Epithelial cell of prostate (primary cell): ENCODE results near the gene CBARP.

Experiments
- DNase-seq: peaks from one replicate; pipeline ENCODE4 v3.0.0-alpha.2; 2011; ENCODE audit warnings: low read depth, low spot score
- H3K27ac ChIP-seq: fragments of 450-650 bp; 2 replicates; pipeline ENCODE4 v1.5.1; 2017; ENCODE audit warnings: mild to moderate bottlenecking

CBARP gene, protein sequence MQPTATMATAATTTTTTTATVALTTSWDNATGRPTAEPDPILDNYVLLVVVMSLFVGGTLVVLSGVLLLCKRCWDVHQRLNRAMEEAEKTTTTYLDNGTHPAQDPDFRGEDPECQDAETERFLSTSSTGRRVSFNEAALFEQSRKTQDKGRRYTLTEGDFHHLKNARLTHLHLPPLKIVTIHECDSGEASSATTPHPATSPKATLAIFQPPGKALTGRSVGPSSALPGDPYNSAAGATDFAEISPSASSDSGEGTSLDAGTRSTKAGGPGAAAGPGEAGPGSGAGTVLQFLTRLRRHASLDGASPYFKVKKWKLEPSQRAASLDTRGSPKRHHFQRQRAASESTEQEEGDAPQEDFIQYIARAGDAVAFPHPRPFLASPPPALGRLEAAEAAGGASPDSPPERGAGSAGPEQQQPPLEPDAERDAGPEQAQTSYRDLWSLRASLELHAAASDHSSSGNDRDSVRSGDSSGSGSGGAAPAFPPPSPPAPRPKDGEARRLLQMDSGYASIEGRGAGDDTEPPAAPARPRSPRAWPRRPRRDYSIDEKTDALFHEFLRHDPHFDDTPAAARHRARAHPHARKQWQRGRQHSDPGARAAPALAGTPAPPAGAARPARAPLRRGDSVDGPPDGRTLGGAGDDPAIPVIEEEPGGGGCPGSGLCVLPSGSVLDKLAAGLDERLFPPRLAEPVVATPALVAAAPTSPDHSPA

DNA sequence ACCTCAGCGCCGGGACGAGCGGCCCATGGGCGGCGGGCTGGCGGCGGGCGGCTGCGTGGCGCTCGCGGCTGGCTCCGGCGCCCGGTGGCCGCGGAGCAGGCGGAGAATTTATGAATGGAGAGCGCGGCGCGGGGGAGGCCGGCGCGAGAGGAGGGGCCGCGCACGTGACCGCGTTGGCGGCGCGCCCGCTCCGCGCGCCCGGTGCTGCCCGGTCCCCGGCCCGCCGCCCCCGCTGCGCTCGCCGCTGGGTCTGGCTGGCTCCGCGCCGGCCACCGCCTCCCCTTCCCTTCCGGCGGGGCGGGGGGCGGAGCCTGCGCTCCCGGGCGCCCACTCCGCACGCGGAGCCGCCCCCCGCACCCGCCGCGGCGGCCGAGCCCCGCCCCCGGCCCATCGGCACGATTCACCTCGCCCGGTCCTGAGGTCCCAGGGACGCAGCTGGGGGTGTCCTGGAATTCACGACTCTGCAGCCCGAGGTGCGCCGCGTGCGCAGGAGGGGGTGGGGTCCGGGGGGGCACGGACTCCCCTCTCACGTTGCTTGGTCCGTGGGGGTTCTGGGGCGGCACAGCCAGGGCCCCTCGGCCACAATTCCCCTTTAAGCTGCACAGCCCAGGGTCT, at the start of gene CBARP:
Gene CBARP, minus strand, starts transcription at position 252 of the 615 bp plus-strand sequence. CDS start 1,905 bp downstream, outside the sequence.
- DNase-seq, result no peak
- peak within 1 kb of the TSS; percentile 22 for H3K27ac ChIP-seq

DNA sequence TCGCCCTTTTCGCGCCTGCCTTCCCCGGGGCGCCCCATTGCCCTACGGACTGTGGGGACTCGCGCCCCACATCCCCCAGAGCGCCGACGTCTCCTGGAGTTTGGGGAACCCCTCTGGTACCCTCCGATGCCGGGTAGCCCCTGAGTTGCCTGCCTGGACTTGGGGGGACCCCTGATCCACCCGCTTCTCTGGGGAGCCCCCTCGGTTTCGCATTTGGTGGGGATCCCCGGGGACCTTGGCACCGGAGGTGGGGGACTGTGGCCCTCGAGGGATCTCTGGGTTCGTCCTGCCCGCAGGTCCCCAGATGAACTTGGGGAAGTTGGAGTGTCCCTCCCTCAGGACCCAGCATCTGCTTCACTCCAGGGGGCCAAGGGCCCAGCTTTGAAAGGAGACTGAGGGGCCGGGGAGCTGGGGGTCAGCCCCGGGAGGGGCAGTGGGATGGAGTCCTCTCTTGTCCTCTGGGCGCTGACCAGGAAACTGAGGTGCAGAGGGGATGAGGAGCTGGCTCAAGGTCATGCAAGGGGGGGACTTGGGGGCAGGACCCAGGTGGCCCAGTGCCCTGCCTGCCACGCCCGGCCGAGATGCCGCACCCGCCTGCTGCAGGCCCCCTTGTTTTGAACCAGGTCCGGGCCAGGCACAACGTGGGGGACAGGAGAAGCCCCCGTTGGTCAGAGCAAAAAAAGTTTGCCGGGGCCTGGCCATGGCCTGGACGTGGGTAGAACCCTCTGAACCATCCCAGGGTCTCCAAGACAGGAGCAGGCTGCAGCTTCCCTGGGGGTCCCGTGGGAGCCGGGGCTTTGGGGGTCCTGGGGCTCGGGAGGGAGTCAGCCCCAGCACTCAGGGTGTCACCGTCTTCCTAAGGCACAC, 48.9 kb upstream of the CBARP start:
- H3K27ac ChIP-seq, result no peak overlapping the region
- no peak for DNase-seq

DNA sequence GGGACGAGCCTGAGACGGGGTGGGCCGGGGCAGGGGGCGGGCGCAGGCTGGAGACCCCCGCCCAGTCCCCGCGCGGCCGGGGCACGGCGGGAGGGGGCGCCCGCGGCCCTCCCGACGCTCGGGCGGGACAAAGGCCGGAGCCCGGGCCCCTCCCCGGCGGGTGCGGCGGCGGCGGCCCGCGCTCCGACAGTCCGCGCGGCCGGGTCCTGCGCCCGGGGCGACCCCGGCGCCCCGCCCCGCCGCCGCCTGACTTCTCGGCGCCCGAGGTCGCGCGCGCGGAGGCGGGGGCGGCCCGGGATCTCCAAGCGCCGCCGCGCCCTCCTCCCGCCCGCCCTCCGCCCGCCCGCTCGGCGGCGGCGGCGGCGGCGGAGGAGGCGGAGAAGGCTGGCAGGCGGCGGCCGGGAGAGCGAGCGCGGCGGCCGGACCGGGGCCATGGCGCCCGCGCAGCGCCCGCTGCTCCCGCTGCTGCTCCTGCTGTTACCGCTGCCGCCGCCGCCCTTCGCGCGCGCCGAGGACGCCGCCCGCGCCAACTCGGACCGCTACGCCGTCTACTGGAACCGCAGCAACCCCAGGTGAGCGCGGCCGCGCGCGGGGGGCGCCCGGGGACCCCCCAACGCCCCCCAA, 48.0 kb upstream of the CBARP start, which contains the start of gene EFNA2:
Gene EFNA2, plus strand, starts transcription at position 137 of the 624 bp plus-strand sequence. Its CDS starts 296 bp downstream, at position 433.
- no peak for DNase-seq
- no peak within 1 kb of the TSS for H3K27ac ChIP-seq

DNA sequence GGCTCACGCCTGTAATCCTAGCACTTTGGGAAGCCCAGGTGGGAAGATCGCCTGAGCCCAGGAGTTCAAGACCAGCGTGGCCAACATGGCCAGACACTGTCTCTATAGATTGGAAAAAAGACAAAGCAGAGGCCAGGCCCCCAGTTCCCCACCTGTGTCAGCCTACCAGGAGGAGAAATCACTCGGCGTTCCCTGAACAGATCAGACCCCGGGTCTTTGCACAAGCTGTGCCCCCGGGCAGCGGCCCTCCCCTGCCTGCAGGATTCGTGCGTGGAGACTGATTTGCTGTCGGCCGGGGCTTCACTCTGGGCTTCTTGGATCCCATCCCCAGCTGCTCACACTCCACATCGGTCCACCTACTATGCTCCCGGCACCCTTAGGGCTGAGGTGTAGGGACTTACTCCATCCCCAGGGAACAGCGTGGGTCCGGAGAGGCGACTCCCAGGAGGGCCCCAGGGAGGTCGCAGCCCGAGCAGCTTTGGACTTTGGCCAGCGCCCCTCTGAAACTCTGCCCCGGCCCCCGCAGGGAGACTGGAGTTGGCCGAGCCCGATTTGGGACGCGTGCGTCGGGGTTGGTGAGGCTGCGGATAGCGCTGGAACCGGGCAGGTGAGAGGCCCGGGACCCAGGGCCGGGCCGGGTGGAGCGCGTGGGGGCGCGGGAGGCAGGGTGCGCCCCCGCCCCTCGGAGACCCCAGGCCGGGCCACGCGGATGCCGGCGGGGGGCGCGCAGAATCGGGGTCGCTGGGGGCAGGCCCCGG, 47.4 kb upstream of the CBARP start:
- H3K27ac ChIP-seq, result no peak overlapping the region
- DNase-seq, result no peak

DNA sequence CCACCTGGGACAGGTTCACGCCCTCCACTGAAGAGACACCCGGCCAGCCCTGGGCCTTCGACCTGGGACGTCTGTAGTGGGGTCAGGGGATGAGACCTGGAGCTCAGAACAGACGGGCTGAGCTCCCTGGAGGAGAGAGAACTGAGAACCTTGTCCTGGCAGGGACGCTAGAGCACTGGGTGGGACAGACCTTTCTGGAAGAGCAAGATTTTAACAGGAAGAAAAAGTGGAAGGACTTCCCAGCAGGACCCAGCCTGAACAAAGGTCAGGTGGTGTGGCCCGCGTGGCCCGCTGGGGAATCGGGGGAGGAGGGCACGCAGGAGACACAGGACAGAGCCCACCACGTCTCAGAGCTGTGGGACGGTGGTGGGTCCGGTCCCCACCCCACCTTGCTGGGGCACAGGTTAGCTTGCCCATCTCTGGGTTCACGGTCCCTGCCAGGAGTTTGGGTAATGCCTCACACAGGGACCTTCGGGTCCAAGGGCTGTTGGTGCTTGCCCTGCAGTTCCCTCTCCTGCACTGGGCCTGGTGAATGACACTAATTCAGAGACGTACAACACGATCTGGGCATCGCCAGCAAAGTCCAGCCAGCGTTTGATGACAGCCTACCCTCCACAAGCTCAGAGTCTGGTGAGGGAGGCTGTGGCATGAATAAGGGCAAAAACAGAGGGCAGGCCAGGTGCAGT, 46.6 kb upstream of the CBARP start:
- H3K27ac ChIP-seq, result no peak overlapping the region
- no peak for DNase-seq

DNA sequence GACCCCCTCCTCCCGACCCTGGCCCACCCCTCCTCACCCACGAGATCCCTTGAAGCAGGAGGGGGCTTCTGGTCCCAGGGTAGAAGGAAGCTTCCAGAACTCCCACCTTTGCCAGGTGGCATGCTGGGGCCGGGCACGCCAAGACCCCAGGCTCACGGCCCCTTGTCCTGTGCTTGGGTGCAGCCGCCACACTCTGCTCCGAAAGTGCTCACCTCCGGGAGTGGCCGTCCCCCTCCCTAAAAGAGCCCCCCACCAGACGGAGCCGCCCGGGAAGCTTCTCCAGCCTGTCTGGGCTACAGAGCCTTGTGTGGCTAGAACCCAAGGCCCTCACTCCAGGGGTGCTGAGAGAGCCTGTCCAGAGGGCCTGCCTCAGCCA, 46.1 kb upstream of the CBARP start:
- DNase-seq, result no peak
- H3K27ac ChIP-seq, result no peak overlapping the region

DNA sequence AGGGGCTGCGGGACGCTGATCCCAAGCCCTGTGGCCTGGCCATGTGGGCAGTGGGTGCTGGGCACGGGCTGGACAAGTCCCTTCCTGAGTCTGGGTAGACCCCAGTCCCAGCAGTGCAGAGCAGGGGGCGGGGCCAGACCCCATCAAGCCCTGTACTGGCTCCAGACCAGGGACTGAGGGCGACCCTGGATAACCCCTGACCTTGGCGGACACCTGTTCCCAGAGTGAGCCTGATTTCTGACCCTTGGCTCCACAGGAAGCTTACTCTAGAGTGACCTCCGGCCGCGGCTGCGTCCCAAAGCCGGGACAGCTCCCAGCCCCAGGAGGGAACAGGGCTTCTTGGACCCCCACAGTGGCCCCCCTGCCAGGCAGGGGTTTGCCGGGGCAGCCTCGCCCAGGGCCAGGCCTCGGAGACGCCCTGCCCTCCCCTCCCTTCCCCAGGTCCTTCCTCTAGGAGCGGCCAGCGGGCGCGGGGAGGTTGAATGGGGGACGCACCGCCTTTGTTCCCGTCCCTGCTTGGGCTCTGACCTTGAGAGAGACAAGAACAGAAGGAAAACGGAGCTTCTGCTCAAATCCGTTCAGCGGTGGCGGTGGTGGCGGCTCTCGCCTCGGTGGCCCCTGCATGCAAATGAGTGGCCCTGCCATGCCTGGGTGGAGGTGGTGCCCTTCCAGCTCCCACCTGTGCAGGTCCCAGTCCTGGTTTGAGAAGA, 45.6 kb upstream of the CBARP start:
- no peak for DNase-seq
- H3K27ac ChIP-seq, result no peak overlapping the region

DNA sequence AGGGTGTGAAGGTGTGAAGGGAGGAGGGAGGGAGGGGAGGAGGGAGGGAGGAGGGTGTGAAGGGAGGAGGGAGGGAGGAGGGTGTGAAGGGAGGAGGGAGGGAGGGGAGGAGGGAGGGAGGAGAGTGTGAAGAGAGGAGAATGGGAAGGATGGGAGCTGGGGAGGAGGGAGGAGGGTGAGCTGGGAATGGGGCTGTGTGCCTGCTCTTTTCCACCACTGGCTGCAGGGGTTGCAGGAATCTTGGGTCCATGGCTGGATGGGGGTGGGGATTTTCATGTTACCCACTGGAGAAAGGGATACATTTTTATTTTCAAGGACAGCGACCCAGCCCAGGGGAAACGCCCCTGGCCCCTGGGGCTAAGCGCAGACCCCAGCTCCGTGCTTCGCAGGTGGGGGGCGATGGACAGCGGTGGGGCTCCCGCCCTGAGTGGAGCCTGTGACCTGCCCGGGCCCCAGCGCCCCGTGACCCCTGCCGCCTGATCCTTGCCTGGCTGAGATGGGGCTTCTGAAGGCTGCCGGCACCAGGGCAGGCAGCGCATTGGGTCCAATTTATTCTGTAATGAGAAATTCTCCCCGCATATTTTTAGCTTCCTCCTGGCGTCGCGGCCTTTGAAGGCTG, 44.9 kb upstream of the CBARP start:
- H3K27ac ChIP-seq, result no peak overlapping the region
- no peak for DNase-seq

DNA sequence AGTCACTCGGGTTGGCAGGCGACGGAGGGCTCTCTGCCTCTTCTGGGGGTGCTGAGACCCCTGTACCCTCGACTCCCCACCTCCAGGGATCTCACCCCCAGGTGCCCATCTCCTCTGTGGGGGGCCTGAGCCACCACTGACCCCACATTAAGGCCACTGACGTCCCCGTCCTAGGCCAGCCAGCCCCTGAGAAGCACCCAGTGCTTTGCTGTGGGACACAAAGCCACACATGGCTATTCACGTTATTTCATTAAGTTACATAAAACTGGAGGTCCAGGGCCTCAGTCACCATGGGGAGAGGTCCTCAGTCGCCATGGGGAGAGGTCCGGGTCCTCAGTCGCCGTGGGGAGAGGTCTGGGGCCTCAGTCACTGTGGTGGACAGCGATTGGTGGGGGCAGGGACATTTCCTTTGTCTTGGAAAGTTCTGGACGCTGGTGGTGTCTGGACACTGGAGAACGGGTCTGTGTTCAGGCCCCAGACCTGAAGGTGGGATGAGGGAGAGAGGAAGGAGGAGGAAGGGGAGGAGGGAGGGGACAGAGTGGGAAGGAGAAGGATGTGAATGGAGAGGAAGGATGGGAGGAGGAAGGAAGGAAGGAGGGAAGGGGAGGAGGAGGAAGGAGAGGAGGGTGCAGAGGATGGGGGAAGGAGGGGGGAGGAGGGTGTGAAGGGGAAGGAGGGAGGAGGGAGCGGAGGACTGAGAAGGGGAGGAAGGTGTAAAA, 43.9 kb upstream of the CBARP start:
- no peak for DNase-seq

DNA sequence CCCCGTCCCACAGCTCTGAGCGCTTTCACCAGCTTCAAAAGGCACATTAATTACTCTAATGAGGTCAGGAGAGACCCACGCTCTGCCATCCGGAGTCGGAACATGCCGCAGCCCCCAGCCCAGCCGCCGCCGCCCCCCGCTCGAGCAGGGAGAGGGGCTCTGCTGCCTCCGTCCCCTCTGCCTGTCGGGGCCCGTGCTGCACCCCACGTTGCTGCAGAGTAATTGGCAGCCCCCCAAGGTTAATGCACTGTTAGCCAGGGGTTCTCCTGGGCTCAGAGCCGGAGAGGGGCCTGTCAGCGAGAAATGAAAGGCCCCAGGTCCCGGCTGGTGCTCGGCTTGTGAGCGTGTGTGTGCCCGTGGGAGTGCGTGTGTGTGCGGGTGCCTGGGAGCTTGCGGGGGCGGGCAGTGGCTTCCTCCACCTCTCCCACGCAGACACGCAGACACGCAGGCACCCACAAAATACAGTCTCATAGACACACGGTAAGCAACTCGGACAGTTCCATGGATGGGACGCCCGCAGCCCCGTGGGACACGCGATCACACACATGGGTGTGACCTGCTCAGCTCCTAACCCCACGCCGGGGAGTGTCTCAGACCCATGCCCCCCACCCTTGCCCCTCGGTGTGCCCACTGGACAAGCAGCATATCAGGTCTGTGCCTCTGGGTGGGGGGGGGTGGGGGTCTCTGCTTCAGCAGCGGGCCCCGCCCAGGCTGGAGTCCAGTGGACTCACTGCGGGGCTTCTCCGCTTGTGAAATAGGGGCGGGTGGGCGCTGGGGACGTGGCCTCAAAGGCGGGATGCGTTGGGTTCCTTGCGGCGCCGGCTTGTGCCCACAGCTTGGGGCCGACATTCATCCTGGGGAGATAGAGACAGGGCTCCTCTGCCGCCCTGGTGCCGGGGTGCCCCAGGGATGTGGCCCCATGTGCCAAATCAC, 43.1 kb upstream of the CBARP start:
- DNase-seq, result no peak
- H3K27ac ChIP-seq, result no peak overlapping the region

More for the DNA sequence above, 43.9 kb upstream of the CBARP start:
- no peak overlapping the region for H3K27ac ChIP-seq

DNA sequence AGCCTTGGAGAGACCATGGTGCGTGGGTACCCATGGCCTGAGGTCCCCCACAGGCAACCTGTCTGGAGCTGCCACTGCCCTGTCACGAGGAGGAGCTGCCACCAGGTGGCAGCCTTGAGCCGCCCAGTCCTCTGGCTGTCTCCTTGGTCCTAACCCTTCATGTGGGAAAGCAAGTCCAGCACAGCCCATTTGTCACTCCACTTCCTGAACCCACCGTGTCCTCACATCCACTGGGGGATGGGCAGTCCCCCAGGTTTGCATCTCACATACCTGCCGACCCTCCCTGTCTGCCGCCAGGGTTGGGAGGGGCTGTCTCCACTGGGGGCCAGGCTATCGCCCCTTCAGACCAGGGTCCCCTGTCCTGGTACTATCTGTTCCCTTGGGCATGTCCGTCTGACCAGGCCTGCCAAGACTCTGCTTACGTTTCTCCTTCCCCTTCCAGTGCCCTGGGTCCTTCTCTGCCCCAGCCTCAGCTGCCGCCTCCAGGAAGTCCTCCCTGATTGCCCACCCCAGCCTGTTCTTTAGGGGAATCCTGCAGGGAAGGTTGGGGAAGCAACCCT, 42.1 kb upstream of the CBARP start:
- no peak for DNase-seq

DNA sequence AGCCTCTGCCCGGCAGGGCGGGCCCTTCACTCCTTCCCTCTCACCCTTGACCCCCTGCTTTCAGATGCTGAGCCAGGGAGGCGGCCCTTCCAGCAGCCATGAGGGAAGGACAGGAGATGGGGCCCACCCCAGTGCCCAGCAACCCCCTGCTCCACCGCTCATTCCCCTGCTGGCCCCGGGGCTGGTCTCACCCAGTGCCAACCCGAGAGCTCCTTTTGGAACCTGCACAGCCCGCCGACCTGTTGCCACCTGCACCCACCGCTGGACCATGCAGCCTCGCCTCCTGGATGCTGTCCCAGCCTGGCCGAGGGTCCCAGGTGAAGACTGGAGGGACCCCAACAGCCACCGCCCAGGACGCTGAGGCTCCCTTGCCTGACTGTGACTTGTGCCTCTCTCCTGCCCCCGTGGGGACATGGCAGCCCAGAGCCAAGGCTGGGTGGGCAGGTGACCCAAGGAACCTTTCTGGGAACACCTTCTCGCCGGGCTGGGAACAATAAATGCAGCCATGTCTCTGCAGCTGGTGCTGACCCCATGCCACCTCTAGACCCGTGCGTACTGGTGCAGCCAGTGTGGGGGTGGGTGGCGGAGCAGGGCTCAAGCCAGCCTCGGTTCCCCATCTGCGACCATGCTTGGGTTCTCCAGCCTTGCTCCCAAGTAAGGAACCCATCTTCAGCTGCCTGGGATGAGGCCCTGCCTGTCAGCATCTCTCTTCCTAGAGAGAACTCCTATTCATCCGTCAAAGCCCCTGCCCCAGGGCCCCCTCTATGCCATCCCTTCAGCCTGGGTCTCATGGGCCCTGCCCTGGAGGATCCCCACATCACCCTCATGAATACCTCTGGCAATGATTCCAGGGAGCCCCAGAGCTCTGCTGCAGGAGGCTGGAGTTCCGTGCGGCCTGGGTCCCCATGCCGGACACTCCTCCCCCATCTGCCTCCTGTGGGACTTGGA, 41.2 kb upstream of the CBARP start:
- no peak for DNase-seq
- H3K27ac ChIP-seq, result no peak overlapping the region

More for the DNA sequence above, 42.1 kb upstream of the CBARP start:
- H3K27ac ChIP-seq, result no peak overlapping the region

DNA sequence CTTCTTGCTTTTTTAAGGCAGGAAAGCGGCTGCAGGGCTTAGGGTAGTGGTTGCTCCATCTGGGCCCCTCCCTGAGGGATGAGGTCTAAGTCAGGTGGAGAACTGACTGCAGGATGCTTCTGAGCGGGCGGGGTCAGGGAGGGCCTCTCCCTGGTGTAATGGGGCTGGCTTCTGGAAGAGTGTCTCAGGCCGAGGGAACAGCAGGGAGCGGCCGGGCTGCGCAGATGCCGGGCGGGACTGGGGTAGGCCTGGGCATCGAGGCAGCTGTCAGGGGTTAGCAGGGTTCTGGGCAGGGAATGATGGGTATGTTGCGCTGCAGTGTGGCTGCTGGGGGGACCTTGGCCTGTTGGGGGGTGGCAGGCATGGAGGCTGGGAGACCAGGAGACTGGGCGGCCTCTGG, 40.3 kb upstream of the CBARP start:
- no peak for DNase-seq
- no peak overlapping the region for H3K27ac ChIP-seq

DNA sequence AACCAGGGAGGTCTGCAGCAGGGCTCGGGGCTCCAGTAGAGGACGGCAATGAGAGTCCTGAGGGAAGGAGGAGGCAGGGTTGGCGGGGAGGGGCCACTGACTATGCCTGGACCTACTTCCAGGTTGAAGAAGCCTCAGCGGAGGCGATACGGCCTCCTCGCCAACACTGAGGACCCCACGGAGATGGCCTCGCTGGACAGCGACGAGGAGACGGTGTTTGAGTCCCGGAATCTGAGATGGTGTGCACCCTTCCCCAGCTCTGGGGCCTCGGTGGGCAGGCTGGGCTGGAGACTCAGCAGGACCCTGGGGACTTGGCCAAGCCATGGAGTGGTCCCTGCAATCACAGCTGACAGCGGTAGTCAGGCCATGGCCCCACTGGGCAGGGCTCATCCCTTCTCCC, 39.3 kb upstream of the CBARP start:
- H3K27ac ChIP-seq, result no peak overlapping the region
- DNase-seq, result no peak
